Ecto neural progenitor cell (in vitro differentiated cells): ENCODE data around the gene GUCY2D.
A peak's percentile ranks its signal among the peaks of the same experiment; 100 is the strongest.
"Not testable (repeated sequence)": the region's sequence is repeated elsewhere in the genome, so short reads cannot be mapped to it uniquely, and the experiment has no call there.

Experiments used
- DNase-seq: peaks from one replicate; pipeline ENCODE4 v3.0.0-alpha.2; 2018; ENCODE audit warnings: low spot score

GUCY2D gene

GRCh38 chr17:8018436-8018835 lies 16.0 kb downstream of the GUCY2D start:
- DNase-seq, result peak; percentile 34

- DNase-seq, result peak; percentile 76
Measured at GRCh38 chr17:8019166-8019565, 16.8 kb downstream of the GUCY2D start.

- peak; percentile 47 for DNase-seq
Measured at GRCh38 chr17:8019665-8020650, 17.5 kb downstream of the GUCY2D start.

GRCh38 chr17:8020776-8021564 lies 18.6 kb downstream of the GUCY2D start:
- DNase-seq, result no peak

- DNase-seq, result no peak
Measured at GRCh38 chr17:8021565-8022359, 19.3 kb downstream of the GUCY2D start.

GRCh38 chr17:8022360-8023003 lies 20.1 kb downstream of the GUCY2D start:
- DNase-seq, result no peak

GRCh38 chr17:8024161-8024560 lies 21.7 kb downstream of the GUCY2D start:
- DNase-seq, result not testable (repeated sequence)

- DNase-seq, result no peak
Measured at GRCh38 chr17:8025176-8025911, 22.9 kb downstream of the GUCY2D start.

GRCh38 chr17:8029121-8029520 lies 26.7 kb downstream of the GUCY2D start:
- DNase-seq, result no peak

- DNase-seq, result no peak
Measured at GRCh38 chr17:8031261-8031661, 28.8 kb downstream of the GUCY2D start.

- no peak for DNase-seq
Measured at GRCh38 chr17:8031950-8032349, 29.5 kb downstream of the GUCY2D start.

- DNase-seq, result no peak
Measured at GRCh38 chr17:8032442-8032841, 30.0 kb downstream of the GUCY2D start.

- DNase-seq, result peak; percentile 58
Measured at GRCh38 chr17:8038954-8039610, 36.7 kb downstream of the GUCY2D start, which contains the start of gene ALOX15B. Gene ALOX15B, plus strand, starts transcription at chr17:8039059. Its CDS starts 97 bp downstream, at chr17:8039156.

- no peak for DNase-seq
Measured at GRCh38 chr17:8039611-8040168, 37.3 kb downstream of the GUCY2D start.

GRCh38 chr17:8041249-8041928 lies 39.0 kb downstream of the GUCY2D start:
- peak; percentile 63 for DNase-seq

GRCh38 chr17:8041979-8042378 lies 39.6 kb downstream of the GUCY2D start:
- no peak for DNase-seq

- DNase-seq, result no peak
Measured at GRCh38 chr17:8044819-8045810, 42.7 kb downstream of the GUCY2D start.
